ENCODE results near the gene SLC20A1.
"Not testable (repeated sequence)": the region's sequence is repeated elsewhere in the genome, so short reads cannot be mapped to it uniquely, and the experiment has no call there.

Gene SLC20A1

DNA sequence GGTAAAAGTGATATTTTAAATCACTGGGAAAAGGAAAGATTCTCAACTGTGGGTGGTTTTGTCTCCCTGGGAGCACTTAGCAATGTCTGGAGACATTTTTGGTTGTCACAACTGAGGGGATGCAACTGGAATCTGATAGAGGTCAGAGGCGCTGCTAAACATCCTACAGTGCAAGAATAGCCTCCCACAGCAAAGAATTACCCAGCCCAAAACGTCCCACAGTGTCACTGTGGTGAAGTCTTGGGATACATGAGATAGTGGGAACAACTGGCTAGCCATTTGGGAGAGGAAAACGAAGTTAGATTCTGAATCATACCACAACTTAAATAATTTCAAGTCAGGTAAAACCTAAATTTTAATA lies 38.7 kb downstream of the SLC20A1 start:
- no peak for DNase-seq

DNA sequence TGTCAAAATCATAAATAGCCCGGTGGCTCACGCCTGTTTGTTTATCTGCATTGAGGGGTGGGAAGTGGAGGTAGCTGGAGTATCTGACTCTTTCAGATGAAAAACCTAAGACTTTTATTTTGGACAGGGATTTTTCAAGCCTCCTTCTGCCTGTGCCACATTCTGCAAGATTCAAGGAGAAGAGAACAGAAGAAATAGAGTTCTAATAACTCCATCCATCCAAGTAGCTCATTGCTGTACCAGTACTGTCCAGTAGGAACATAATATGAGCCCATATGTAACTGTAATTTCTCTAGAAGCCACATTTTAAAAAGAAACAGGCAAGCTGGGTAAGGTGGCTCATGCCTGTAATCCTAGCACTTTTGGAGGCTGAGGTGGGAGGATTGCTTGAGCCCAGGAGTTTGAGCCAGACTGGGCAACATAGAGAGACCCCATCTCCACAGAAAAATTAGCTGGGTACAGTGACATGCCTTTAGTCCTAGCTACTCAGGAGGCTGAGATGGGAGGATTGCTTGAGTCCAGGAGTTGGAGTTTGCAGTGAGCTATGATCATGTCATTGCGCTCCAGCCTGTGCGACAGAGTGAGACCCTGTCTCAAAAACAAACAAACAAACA lies 39.6 kb downstream of the SLC20A1 start:
- DNase-seq = no peak

DNA sequence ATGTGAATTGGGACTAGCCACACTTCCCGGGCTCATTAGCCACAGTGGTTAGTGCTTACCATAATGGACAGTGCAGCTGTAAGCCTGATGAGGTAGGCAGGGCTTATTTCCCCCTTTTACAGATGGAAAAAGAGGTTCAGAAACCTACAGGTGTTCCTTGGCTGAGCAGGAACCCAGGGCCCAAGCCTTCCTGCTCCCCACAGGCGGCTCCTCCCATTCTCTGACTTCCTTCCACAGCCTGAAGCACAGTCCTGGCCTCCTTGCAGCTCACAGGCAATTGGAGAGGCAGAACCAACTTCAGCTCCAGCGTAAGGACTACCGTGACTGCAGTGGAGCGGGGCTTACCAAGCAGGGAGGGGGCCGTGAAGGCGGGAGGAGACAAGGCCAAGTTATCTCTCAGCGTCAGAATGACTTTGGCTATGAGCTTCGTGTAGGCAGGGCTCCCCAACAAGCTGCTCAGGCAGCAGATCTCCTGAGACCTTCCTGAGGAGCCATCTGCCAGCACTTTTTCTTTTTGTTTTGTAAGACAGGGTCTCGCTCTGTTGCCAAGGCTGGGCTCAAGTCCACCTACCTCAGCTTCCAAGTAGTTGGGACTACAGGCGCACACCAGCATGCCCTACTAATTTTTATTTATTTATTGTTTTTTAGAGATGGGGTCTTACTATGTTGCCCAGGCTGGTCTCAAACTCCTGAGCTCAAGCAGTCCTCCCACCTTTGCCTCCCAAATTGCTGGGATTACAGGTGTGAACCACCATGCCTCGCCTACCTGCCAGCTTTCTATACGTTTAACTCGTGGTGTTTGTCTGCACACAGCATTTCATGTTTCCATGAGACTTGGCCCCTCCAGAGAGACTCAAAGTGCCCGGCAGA lies 40.8 kb downstream of the SLC20A1 start:
- no peak for DNase-seq

DNA sequence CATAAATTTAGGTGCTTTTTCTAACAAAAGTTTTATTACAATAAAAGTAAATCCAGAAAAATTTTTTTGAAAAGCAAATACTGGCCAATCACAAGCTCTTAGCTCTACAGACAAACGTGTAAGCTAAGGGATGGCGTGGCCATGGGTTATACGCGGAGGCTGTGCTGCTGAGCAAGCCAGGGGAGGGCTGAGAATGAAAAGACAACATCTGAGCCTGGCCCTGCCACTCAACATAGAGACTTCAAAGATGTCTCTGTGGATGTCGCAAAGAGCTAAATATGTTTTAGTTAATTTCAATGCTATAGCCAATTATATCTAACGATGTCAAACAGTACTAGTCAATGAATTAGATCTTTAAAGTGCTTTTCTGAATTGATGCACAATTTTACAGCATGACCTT lies 41.8 kb downstream of the SLC20A1 start:
- DNase-seq = no peak

DNA sequence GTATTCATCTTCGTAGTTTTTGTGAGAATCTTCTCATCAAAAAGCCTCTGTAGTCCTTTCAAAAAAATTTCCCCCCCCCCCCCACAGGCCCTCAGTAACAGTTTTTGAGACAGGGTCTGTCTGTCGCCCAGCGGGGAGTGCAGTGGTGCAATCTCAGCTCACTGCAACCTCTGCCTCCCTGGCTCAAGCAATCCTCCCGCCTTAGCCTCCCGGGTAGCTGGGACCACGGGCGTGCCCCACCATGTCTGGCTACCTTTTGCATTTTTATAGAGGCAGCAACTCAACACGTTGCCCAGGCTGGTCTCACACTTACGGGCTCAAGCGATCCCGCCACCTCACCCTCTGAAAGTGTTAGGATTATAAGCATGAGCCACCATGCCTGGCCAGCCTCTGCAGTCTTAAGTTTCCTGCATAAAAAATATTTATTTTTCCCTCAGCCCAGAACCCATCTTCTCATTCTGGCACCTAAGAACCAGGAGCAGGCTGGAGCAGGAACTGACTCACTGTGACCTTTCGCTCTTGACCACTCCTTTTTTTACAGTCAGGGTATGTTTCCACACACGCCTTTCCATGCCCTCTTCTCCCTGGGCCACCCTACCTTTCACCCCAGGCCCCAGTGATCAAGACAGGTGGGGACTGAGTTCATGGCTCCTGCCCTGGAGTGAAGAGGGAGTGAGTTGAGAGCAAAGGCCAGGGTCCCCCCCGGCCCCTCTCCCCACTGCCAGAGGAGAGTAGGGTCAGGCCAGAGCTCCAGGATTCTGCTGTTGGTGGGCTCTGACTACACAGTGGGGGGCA lies 42.5 kb downstream of the SLC20A1 start:
- no peak for DNase-seq

DNA sequence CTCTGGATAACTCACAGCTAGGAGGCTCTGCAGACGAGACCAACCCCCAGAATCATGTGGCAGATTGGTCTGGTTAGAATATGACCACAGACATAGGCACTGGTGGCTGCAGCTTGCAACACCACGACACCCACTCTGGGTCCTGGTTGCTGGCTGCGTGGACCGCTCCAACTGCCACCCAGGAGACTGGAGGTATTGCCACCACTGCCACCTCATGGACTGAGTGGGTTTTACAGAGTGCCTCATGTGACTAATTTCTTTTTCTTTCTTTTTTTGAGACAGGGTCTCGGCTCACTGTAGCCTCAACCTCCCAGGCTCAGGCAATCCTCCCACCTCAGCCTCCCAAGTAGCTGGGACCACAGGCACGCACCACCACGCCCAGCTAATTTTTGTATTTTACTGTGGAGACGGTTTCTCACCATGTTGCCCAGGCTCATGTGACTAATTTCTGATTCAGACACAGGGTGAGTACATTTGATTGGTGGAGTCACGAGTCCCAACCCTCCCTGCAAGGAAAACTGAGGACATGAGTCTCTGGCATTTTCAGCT lies 45.2 kb downstream of the SLC20A1 start:
- no peak for DNase-seq

DNA sequence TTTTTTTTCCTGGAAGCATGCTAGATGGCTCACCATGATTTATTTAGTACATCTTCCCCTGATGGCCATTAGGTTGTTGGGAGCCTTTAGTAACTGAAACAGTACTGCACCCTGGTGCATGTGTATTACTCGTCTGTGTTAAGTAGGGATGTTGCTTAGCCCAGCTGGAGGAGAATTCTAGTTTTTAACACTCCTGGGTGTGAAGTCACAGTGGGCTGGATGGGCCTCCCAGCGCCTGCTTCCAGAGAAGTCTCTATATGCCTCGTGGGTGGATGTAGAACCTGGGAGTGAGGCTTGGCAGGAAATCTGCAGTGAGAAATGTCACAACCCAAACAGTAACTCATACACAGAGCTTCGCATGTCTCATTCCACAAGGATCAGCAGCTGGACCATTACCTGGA lies 46.1 kb downstream of the SLC20A1 start:
- no peak for DNase-seq

DNA sequence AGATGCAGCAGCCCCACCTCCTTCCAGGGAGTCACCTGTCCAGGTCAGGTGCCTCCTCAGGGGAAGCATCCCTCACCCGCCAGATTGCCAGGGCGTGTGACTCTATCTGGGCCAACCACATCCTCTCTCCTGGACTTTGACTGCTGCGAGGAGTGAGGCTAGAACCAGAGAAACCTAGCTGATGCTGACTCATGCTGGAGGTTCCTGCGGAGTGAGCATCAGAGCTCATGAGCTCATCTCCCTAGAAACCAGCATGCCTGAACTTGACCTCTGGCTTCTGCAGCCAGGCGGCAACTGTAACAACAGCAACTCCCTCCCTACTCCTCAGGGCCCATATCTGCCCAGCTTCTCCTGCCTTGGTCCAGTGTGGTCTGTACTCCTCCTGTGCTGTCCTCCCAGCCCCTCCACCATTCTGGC lies 46.8 kb downstream of the SLC20A1 start:
- DNase-seq = no peak

DNA sequence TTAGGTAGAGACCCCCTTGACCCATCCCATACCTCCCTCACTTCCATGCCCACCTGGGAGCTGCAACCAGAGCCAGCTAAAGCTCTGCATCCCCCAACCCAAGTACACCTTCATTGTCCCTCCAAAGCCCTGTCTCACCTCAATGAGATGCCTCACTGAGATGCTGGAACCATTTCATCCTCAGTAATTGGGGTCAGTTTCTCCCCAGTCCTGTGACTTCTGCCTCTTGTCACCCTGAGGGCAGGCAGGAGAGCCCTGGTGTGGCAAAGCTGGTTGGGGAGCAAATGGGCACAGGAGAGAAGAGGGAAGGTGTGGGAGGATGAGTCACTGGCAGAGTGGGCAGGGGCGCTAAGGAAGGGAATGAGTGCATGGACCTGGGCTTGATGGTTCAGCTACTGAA lies 47.2 kb downstream of the SLC20A1 start:
- DNase-seq = no peak

DNA sequence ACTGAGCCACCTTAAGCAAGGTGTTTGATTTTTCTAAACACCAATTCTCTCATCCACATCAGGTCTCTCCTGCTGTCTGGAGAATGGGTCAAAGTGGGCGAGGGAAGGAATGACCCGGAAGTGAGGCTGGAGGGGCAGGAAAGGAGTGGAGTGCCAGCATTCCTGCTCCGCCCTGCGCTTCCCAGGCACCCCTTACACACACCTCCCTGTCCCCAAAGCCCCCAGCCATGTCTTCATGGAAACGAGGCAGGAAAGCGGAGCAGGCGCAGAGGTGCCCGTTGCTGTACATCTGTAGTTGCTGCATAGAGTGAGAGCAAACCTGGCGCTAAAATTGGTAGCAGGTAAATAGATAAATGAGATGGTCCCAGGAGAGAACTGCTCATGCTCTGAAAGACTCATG lies 47.9 kb downstream of the SLC20A1 start:
- no peak for DNase-seq

DNA sequence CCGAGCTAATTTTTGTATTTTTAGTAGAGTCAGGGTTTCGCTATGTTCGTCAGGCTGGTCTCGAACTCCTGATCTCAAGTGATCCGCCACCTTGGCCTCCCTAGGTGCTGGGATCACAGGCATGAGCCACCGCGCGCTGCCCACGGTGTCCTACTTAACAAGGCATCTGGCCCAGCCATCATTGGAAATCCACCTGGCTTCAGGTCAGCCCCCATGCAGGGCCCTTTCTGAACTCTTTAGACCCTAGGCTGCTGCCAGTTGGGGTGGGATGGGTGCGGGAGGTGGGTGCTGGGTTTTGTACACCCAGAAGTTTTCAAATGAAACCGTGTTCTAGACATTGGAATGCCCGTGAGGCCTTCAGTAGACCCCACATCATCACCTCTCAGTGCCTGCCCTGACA lies 48.4 kb downstream of the SLC20A1 start:
- DNase-seq = no peak

DNA sequence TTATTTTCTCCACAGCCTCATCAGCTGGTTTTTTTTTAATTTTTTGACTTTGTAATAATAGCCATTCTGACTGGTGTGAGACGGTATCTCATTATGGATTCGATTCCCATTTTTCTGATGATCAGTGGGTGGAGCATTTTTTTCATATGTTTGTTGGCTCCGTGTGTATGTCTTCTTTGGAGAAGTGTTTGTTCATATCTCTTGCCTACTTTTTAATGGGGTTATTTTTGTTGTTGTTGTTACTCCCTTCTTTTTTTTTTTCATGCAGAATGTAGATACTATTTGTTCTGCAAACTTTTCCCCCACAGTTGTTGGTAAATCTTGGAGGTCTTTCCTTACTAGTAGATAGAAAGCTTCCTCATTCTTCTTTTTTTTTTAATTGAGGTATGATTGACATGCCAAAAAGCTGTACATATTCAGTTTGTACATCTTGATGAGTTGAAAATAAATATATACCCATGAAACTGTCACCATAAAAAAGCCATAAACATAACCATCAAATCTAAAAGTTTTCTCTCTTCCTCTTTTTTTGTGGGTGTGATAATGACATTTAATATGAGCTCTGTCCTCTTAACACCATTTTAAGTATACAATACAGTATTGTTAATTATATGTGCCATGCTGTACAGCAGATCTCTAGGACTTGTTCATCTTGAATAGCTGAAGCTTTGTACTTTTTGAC lies 53.2 kb downstream of the SLC20A1 start:
- no peak for DNase-seq

DNA sequence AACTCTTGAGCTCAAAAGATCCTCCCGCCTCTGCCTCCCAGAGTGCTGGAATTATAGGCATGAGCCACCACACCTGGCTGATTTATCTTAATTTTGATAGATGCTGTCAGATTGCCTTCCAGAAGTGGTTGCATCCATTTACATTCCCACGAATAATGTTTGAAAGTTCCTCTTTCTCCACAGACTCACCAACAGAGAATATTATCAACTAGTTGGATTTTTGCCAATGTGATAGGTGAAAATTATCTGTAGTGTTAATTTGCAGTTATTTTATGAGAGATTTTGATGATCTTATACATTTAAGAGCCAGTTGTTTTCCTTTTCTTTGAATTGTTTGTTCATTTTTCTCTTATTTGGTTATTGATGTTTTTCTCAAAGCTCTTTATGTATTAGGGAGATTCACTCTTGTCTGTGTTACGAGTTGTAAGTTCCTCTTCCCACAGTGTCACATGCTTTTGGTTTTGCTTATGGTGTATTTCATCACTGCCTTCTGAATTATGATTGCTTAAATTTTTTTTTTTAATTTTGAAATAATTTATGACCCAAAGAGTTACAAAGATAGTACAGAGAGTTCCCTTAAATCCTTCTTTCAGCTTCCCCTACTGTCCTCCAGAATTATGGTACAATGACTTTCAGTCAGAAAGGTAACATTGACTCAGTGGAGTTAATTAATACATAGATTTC lies 54.4 kb downstream of the SLC20A1 start:
- no peak for DNase-seq

DNA sequence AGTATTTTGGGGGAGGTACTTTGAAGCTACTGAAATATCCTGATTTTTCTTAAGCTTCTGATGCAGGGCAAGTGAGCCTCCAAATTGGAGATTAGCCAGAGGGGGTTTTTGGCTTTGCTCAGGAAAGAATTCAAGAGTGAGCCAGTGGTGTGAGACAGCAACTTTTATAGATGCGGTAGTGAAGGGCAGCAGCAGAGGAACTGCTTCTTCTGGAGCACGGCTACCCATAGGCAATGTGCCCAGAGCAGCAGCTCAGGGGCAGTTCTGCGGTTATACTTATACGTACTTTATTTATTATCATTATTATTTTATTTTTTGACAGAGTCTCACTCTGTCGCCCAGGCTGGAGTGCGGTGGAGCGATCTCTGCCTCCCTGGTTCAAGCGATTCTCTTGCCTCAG lies 55.3 kb downstream of the SLC20A1 start:
- DNase-seq = peak; percentile 28

DNA sequence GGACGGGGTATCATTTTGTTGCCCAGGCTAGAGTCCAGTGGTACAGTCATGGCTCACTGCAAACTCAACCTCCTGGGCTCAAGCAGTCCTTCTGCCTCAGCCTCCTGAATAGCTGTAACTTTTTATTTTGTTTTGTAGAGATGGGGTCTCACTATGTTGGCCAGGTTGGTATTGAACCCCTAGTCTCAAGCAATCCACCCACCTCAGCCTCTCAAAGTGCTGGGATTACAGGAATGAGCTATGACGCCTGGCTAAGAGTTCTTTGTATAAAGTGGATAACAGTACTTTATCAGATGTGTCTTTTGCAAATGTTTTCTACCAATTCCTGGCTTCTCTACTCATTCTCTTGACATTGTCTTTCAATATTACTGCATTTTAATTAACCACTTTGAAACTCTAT lies 57.9 kb downstream of the SLC20A1 start:
- DNase-seq = no peak

DNA sequence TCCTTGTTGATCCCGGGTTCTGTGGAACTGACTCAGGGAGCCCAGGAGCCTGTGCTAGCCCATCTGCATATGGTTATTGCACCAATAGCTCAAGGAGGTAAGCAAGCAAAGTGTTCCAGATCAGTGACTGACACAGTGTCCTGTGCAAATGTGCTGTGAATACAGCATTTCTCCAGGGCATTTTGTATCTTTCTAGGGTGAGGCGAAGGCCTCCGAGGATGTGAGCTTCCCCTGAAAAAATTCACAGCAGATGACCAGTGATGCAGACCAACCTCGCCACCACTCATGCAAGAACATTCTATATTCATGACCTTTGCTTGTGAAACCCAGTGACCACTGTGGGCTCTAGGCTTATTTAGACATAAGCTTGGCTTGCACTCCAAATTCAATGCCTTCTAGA lies 59.8 kb downstream of the SLC20A1 start:
- peak; percentile 9 for DNase-seq

DNA sequence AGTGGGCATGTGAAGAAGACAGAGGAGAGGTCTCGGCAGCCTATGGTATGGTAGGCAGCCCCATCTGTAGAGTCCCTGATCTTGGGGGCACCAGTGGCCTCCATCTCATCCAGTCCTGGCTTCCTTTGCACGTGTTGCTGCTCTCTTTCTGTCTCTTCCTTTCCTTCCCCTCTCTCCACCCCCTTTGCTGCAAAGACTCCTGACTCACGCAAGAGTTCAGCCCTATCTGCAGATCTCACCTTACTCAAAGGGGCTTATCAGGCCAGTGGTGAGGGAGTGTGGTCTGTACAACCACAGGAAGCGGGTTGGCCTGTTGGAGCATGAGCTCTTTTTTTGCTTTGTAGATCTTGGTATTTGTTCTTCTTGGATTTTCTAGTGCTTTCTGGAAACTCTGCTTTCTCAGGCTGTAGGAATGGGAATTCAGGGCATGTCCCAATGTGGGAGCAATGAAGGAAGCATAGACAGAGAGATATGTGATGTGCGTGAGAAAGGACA lies 60.5 kb downstream of the SLC20A1 start:
- DNase-seq = peak; percentile 30

DNA sequence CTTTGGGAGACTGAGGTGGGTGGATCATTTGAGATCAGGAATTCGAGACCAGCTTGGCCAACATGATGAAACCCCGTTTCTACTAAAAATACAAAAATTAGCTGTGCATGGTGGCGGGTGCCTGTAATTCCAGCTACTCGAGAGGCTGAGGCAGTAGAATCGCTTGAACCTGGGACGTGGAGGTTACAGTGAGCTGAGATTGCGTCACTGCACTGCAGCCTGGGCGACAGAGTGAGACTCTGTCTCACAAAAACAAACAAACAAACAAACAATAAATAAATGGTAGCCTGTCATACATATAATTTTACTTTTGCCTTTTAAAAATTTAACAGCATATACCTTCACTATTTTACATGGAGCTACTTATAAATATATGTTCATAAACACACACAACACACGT lies 61.2 kb downstream of the SLC20A1 start:
- not testable (repeated sequence) for DNase-seq

DNA sequence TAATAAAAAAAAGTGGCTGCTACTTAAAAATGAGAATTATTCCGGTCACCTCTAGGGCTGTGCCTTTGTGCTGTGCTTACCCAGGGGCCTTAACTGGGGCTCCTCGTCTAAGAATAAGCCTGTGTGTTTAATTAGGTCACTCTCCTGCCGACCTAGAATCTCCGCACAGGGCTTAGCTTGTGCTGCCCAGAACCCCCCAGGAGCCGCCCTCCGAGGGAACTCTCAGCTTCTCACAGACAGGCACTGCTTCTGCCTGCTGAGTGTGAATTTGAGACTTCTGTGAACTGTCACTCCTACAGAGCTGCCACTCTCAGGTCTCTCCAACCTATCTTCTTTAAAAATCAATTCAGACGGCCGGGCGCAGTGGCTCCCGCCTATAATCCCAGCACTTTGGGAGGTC lies 63.2 kb downstream of the SLC20A1 start:
- DNase-seq = no peak

DNA sequence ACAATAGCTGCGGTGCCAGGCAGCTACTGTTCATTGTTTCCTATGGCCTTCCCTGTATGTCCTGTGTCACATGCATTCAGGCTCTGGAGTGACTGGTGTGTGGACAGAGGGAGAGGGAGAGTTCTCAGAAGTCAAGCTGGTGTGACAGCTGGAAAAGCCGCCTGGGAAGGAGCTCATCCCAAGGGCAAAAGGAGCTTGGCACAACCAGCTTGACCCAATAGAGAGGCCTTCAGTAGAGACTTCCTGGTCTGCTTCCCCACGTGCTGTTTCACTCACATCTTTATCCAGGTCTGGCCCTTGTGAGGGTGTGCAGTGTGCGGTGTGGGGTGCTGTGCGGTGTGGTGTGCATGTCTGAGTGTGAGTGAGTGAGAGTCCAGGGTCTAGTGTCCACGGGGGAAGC lies 64.0 kb downstream of the SLC20A1 start:
- DNase-seq = no peak

DNA sequence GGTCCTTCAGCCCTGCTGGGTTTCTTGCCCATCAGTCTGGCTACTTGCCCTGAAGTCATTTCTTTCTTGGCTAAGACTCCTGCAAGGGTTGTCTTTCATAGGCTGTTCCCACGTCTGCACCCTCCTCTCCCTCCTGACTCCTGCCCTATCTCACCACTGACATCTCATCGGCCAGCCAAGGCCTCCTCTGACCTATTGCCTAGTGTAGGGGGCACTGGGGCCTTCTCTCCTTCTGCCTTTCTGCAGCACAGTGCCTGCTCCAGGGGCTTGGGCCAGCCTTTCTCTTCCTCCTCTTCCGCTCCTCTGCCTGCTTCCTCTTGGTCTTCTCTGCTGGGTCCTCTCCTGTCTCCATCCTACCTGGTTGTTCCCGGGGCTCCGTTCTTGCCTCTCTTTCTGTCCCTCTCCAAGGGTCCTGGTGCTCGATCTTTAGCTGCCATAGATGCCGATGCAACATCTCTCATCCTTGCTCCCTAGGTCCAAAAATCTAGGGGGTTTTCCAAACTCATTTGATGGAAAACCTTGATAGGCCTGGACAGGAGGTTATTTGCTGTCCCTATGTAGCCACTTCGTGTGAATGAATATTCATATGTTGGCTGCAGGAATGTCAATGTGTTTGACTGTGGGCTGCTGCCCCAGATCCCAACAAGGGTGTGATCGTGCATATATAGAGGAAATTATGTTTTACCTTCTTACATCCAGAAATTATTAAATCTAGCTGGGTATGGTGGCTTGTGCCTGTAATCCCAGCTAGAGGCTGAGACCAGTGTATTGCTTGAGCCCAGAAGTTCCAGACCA lies 65.4 kb downstream of the SLC20A1 start:
- no peak for DNase-seq

Measured in right forelimb (tissue), 1 donor.